Vagina (tissue), 2 donors: ENCODE measurements around the gene PRR18. TPM values are rescaled to one million over a fixed set of nuclear protein-coding genes. Genes with fewer than 3 reads are reported as not detected.

Source experiments
- DNase-seq, 2 donors: peaks; one replicate each; pipeline ENCODE4 v3.0.0-alpha.2; 2017; ENCODE audit errors: extremely low spot score in 2 of 2
- H3K27ac ChIP-seq: fragments of 200-600 bp; sonication (generic); one replicate; pipeline ENCODE4 v1.5.1; 2019
- H3K27me3 ChIP-seq: fragments of 200-600 bp; sonication (generic); one replicate; pipeline ENCODE4 v1.5.1; 2019
- H3K36me3 ChIP-seq, 2 donors: fragments of 200-600 bp; sonication (generic); one replicate each; pipeline ENCODE4 v1.5.1; 2017 to 2019
- H3K4me1 ChIP-seq: fragments of 200-600 bp; sonication (generic); one replicate; pipeline ENCODE4 v1.5.1; 2019
- H3K4me3 ChIP-seq, 2 donors: fragments of 200-600 bp; sonication (generic); 1 replicate in 1 of 2; 2 replicates in 1 of 2; pipeline ENCODE4 v1.5.1; 2016 to 2019
- H3K9me3 ChIP-seq: fragments of 200-600 bp; sonication (generic); one replicate; pipeline ENCODE4 v1.5.1; 2019
- POLR2A ChIP-seq, 2 donors: fragments of 450-650 bp; IDR thresholded peaks; one replicate each; pipeline ENCODE4 v1.6.1; 2017; ENCODE audit warnings: antibody characterized with exemption in 2 of 2, mild to moderate bottlenecking in 2 of 2, moderate library complexity in 2 of 2
- POLR2AphosphoS5 ChIP-seq, 2 donors: sonication (generic); formaldehyde crosslinking; IDR thresholded peaks; one replicate each; pipeline ENCODE4 v1.9.0; 2017; ENCODE audit warnings: antibody characterized with exemption in 2 of 2, mild to moderate bottlenecking in 2 of 2, low read depth in 1 of 2; ENCODE audit not compliant: insufficient read depth in 1 of 2
- intact Hi-C: fragments of 100-400 bp; cut with DNase I; formaldehyde crosslinking; loops from one replicate; pipeline ENCODE4 v1.15.1; 2023
- total RNA-seq: library from RNA; depleted of rRNA; stranded (reverse); fragments of >200 nt; gene quantifications from one replicate; pipeline ENCODE4 v1.2.3, GENCODE V29; 2016
- TF ChIP-seq, protein P1 (sequence below), 3 experiments: fragments of 450-650 bp in 2 of 3; fragments of 200-600 bp in 1 of 3; sonication (generic) in 1 of 3; IDR thresholded peaks; one replicate each; pipeline ENCODE4 v1.5.1; 2017 to 2019; ENCODE audit warnings: antibody characterized with exemption in 3 of 3, mild to moderate bottlenecking in 2 of 3, moderate library complexity in 2 of 3

The PRR18 gene
- total RNA-seq, 1 donor from 2014 or later, result not detected

DNA sequence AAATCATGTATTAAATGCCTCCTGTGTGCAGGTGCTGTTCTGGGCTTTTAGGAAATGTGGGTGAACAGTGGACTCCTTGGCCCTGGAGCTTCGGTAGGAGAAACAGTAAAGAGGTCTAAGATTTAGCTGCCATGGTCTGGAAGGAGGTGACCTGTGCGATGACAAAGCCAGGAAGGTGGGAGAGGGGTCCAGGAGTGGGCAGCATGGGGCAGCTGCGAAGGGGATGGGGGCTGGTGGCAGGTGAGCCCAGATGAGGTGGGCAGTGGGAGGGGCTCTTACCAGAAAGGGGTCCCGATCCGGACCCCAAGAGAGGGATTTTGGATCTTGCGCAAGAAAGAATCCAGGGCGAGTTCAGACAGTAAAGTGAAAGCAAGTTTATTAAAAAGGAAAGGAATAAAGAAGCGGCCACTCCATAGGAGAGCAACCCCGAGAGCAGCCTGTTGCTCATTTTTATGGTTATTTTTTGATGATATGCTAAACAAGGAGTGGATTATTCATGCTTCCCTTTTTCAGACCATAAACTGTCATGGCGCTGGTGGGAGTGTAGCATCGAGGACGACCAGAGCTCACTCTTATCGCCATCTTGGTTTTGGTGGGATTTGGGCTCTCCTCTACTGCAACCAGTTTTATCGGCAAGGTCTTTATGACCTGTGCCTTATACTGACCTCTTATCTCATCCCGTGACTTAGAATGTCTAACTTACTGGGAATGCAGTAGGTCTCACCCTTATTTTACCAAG lies 38.7 kb downstream of the PRR18 start:
- Histone ChIP-seq H3K9me3 (no peaks in the 10 kb centered on the region), H3K27me3 (no peaks in the 10 kb centered on the region), H3K27ac (no peak overlapping the region), H3K36me3 (no peaks in the 10 kb centered on the region), H3K4me1 (no peaks in the 10 kb centered on the region), H3K4me3 (no peak overlapping the region)
- intact Hi-C loops, result no loop called here
- DNase-seq, result peak; percentile 75 to 93
- TF ChIP-seq, protein P1, sequence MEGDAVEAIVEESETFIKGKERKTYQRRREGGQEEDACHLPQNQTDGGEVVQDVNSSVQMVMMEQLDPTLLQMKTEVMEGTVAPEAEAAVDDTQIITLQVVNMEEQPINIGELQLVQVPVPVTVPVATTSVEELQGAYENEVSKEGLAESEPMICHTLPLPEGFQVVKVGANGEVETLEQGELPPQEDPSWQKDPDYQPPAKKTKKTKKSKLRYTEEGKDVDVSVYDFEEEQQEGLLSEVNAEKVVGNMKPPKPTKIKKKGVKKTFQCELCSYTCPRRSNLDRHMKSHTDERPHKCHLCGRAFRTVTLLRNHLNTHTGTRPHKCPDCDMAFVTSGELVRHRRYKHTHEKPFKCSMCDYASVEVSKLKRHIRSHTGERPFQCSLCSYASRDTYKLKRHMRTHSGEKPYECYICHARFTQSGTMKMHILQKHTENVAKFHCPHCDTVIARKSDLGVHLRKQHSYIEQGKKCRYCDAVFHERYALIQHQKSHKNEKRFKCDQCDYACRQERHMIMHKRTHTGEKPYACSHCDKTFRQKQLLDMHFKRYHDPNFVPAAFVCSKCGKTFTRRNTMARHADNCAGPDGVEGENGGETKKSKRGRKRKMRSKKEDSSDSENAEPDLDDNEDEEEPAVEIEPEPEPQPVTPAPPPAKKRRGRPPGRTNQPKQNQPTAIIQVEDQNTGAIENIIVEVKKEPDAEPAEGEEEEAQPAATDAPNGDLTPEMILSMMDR (IDR thresholded peaks at IDR 0.05), result no peak
- no peak for TF ChIP-seq POLR2A (IDR thresholded peaks at IDR 0.05)
- TF ChIP-seq POLR2AphosphoS5 (IDR thresholded peaks at IDR 0.05; ENCODE audit: insufficient read depth in 1 of 2, low read depth in 1 of 2), result no peak

DNA sequence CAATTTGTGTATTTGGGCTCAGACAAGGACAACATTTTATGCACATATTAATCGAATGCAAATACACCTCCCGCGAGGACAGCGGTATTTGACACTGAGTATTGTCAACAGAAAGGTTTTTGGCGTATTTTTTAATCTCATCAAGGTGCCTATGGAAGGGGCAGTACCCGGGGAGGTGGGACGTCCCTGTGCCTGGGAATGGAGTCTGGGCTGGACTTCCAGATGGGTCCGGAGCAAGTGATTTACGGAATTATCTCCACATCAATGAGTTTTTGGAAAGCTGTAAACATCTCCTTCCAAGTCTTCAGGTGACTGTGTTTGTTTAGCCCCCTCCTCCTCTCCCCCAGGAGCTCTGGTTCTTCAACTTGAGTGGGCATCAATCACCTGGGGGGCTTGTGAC lies 39.8 kb downstream of the PRR18 start:
- intact Hi-C loops, result no loop called here
- peak; percentile 13 to 28 for DNase-seq

GRCh38 chr6:166267526-166267925 lies 40.7 kb downstream of the PRR18 start:
- intact Hi-C loops, result no loop called here
- no peaks in the 10 kb centered on the region for H3K27me3 ChIP-seq
- no peaks in the 10 kb centered on the region for H3K4me1 ChIP-seq
- no peak for DNase-seq
- no peaks in the 10 kb centered on the region for H3K9me3 ChIP-seq
- H3K27ac ChIP-seq, result no peak overlapping the region
- no peaks in the 10 kb centered on the region for H3K36me3 ChIP-seq
- H3K4me3 ChIP-seq, result no peak overlapping the region
- no peak for TF ChIP-seq POLR2AphosphoS5 (IDR thresholded peaks at IDR 0.05; ENCODE audit: insufficient read depth in 1 of 2, low read depth in 1 of 2)
- no peak for TF ChIP-seq POLR2A (IDR thresholded peaks at IDR 0.05)
- TF ChIP-seq, protein P1 (IDR thresholded peaks at IDR 0.05), result no peak

More for the DNA sequence above, 39.8 kb downstream of the PRR18 start:
- Histone ChIP-seq H3K4me1 (no peaks in the 10 kb centered on the region), H3K4me3 (no peak overlapping the region), H3K9me3 (no peaks in the 10 kb centered on the region), H3K27ac (no peak overlapping the region), H3K27me3 (no peaks in the 10 kb centered on the region), H3K36me3 (no peaks in the 10 kb centered on the region)
- TF ChIP-seq, protein P1 (IDR thresholded peaks at IDR 0.05), result no peak
- TF ChIP-seq POLR2A (IDR thresholded peaks at IDR 0.05) (no peak), POLR2AphosphoS5 (IDR thresholded peaks at IDR 0.05; ENCODE audit: insufficient read depth in 1 of 2, low read depth in 1 of 2) (no peak)

- Histone ChIP-seq H3K4me3 (no peak overlapping the region), H3K27ac (no peak overlapping the region), H3K4me1 (no peaks in the 10 kb centered on the region), H3K27me3 (no peaks in the 10 kb centered on the region), H3K36me3 (no peaks in the 10 kb centered on the region), H3K9me3 (no peaks in the 10 kb centered on the region)
- TF ChIP-seq POLR2A (IDR thresholded peaks at IDR 0.05) (no peak), POLR2AphosphoS5 (IDR thresholded peaks at IDR 0.05; ENCODE audit: insufficient read depth in 1 of 2, low read depth in 1 of 2) (no peak)
- TF ChIP-seq, protein P1 (IDR thresholded peaks at IDR 0.05), result no peak
- DNase-seq, result no peak
- intact Hi-C loops, result no loop called here
Observed at GRCh38 chr6:166266336-166266735, 41.9 kb downstream of the PRR18 start.
